GM19463 (cell line): ENCODE measurements around the gene SIGLEC11.
"Not testable (repeated sequence)": the region's sequence is repeated elsewhere in the genome, so short reads cannot be mapped to it uniquely, and the experiment has no call there.

Source experiments
- ATAC-seq: cut with Tn5 transposase; IDR thresholded peaks from one replicate; pipeline ENCODE4 v1.9.1; 2021; ENCODE audit warnings: mild to moderate bottlenecking, moderate library complexity; ENCODE audit not compliant: unreplicated experiment

Gene SIGLEC11

DNA sequence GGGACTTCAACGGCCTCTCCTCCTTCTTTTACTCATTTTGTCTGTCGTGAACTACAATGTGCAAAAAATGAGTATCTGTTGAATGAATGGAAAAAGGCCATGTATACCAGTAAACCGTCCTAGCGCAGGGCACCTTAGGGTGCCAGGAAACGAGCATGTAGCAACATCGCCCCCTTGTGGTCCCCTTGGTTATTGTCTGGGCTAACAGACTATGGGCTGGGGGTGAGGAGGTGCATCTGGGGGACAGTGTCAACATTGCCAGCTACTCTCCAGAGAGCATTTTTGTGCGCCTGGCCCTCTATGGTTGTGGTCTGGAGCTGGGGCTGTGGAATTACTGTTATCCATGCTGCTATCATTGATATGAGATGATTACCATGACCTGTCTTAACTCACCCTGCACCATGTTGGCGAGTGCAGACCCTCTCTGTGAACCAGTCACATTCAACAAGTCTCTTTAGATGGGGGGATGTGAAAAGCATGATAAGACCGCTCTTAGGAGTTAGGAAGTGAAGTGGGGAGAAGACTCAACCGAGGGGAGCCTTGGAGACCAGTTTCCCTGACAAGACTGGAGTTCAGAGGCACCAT is 22.8 kb upstream of the SIGLEC11 start:
- no peak for ATAC-seq

DNA sequence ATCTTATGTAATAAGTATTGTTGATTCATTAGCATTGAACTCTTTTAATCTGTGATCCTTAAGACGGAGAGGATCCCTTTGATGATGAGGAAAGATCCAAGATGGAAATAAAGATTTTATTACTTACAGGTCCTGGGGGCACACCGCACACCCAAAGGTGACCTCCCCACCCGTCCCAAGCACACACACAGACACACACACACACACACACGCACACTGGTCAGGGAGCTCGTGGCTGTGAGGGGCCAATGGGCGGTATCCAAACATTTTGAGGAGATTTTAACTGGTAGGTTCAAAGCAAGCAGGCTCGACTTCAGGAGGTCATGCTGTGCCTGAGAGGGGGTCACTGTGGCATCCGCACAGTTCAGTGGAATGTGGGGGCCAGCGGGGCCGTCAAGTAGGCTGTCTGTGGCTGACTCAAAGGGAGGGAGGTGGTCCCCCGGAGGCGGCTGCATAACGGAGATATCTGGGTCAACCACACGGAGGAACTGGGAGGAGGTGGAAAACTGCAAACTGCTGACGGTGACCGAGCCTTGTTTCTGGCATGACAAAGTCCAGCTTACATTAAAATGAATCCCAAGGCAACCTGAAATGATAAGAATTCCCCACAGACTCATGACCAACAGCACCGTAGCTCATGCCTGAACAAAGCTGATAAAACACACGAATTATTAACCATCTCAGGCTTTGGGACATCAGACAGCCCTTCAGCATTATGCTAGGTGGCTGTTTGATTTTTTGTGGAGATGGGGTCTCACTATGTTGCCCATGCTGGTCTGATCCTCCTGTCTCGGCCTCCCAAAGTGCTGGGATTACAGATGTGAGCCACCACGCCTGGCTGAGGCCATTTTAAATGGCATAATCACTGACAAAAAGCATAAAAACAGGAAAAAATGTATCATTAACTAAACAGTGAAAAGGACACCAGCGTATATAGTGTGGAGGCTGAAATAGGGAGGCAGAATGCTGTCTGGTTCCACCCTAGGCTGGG is 20.9 kb upstream of the SIGLEC11 start:
- ATAC-seq: no peak

DNA sequence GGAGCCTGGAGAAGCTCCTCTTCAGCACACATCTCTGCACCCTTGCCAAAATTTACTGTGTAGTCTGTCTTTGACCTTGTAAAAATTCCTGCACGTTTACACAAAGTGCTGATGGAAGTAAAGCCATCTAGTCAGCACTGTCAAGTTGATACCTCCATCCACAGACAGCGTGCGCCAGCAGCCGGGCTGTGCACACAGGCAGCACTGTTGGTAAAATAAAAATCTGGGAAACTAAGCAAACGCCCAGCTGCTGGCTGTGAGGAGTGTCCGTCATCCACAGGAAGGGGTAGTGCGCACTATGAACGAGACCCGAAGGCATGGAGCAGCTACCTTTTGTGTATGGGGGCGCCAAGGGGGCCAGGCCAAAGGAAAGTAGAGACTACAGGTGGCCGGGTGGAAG is 17.4 kb upstream of the SIGLEC11 start:
- no peak for ATAC-seq

DNA sequence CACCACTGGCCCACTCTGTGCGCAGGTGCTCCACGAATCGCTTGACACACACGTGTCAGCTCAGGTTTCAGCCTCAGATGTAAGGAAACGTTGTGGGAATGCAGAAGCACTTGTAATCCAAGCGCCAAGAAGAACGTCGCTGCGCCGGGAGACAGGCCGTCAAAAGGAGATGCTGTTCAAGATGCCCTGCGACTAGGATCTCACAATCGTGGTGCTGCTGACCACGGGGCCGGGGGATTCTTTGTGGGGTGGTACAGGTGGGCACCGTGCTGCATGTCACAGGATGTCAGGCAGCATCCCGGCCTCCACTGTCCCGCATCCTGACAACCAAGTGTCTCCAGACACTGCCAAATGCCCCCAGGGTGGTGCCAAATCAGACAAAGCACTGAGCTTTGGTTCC is 16.9 kb upstream of the SIGLEC11 start:
- ATAC-seq: no peak

- no peak for ATAC-seq
These were observed 16.1 kb upstream of the SIGLEC11 start for GRCh38 chr19:49977076-49977475.

DNA sequence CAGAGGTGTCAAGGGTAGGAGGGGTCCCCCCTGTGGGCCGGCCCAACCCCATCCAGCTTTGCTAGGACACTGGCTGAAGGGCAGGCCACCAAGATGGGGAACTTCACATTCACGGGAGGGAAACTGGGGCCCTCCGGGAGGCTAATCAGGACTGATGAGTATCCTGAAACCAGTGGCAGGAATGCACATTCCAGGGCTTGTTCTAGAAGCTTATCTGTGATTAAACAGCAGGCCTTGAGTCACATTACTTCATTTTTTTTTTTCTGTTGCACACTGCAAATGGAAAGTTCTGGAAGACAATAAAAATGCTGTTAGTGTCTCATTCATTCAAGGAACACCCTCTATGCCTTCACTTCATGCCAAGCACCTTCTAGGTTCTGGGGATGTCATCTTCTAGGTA is 15.5 kb upstream of the SIGLEC11 start:
- ATAC-seq: no peak

GRCh38 chr19:49975051-49975450 is 14.1 kb upstream of the SIGLEC11 start:
- no peak for ATAC-seq

DNA sequence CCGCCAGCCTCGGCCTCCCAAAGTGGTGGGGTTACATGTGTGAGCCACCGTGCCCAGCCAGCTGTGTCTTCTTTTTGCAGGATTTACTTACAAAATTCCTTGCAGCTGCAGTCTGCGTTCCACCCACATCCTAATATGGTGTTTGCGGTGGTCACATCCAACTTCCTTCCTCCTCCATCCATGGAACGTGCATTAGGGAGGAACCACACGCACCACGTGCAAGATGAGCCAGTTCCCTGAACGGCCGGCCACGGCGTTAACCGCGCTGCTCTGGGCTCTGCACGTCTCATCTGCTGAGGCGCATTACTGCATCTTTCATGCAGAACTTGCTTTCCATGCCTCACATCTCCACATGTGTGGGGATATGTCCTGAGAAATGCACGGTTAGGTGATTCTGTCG is 13.0 kb upstream of the SIGLEC11 start:
- ATAC-seq: no peak

DNA sequence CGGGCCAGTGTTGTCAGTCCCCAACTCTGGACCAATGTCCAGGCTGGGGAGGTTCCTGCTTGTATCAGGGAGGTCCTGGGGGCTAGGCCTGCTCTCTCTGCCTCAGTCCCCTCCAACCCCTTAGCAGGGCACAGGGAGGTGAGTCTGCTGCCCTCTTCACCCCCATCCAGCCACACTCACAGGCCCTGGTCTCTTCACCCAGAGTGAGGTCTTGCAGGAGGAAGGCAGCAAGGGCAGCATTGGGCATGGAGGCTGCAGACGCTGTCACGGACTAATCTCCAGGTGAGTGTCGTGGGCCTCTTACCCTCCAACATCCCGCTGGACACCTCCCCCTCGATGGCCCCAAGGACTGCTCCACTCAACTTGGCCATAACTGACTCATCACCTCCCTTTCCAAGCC is 11.9 kb upstream of the SIGLEC11 start:
- ATAC-seq: no peak

DNA sequence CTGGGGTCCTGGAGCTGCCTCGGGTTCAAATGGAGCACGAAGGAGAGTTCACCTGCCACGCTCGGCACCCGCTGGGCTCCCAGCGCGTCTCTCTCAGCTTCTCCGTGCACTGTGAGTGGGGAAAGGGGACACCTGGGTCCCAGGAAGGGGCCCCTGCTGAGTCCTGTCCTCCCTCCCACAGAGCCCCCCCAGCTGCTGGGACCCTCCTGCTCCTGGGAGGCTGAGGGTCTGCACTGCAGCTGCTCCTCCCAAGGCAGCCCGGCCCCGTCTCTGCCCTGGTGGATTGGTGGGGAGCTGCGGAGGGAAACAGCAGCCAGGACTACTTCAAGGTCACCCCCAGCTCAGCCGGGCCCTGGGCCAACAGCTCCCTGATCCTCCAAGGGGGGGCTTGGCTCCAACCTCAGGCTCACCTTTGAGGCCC is 11.0 kb upstream of the SIGLEC11 start:
- no peak for ATAC-seq

DNA sequence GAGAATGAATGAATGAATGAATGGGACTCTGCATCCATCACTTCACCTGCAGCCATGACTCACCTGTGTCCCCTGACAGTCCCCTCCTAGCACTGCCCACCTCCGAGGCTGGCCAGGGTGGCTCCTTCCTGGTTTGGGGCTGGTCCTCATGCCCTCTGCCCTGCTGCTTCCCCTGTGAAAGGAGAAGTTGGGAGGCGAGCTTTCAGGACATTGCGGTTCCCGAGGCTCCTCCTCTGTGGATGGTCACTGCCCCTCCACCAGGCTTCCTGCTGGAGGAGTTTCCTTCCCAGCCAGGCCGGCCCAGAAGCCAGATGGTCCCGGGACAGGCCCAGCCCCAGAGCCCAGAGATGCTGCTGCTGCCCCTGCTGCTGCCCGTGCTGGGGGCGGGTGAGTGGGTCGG is 8.4 kb upstream of the SIGLEC11 start:
- ATAC-seq: not testable (repeated sequence)

GRCh38 chr19:49968279-49968922 is 7.4 kb upstream of the SIGLEC11 start:
- no peak for ATAC-seq

- ATAC-seq: not testable (repeated sequence)
These were observed 1.1 kb downstream of the SIGLEC11 start for GRCh38 chr19:49959892-49960291.

- not testable (repeated sequence) for ATAC-seq
These were observed 2.4 kb downstream of the SIGLEC11 start for GRCh38 chr19:49958596-49958995.

GRCh38 chr19:49958144-49958543 is 2.8 kb downstream of the SIGLEC11 start:
- not testable (repeated sequence) for ATAC-seq

- ATAC-seq: no peak
These were observed 3.6 kb downstream of the SIGLEC11 start for GRCh38 chr19:49957262-49957915.

DNA sequence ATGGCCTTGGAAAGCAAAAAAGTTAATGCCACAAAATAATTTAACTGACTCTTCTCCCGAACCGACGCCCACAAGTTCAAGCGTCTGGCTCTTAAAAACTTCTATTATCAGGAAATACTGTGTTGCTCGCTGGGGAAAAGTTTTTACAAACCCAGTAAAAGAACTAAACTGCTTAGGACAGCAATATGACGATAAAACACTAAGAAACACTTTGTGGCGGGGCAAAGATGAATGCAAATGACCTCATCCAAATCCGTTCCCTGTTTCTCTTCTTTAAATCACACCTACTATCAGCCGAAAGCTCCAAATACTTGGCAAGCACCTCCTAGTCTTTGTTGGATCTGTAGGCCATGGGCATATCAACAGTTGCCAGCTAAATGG is 4.9 kb downstream of the SIGLEC11 start:
- no peak for ATAC-seq

DNA sequence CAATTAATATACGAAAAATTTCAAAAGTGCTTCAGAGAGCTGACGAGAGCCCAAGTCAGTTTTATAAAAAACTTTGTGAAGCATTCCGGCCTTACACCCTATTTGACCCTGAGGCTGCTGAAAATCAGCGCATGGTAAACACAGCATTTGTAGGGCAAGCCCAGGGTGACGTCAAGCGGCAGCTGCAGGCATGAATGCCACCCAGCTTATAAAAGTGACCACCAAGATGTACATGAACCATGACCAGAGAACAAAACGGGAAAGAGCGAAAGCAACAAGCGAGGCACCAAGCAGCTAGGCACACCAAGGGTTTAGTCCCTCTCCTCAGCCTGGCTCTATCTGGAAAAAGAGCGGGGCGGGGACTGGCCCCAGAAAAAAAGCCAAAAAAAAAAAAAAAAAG is 6.0 kb downstream of the SIGLEC11 start:
- no peak for ATAC-seq

DNA sequence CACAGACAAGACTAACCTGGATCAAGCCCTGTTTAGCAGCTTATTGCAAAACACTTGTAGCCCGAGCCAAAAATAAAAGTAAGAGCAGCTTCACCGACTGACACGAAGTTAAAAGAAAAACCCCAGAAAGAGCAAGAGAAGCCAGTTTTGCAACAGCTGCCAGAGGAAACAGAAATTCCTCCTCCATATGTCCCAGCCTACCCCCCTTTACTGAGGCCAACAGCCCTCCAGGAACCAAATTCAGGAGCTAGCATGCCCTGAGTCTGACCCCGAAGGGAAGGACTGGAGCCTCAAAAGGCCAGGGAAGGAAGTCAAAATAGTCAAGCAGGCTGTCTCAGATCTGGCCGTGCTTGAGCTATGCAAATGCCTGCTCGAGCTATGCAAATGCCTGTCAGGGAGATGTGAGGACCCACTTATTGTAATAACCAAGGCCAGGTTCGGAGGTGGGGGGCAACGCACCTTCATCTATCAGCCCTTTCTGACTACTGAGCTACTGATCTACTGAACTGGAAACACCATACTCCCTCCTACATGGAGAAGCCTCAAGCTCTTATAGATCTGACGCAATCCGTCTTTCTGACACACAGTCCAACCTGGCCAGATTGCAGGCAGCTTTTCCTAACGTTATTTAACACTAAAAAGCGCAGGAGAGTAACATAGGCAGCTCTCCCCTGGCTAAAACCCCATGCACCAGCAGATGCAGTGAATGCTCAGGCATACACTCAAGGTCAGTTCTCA is 6.7 kb downstream of the SIGLEC11 start:
- ATAC-seq: no peak

- no peak for ATAC-seq
These were observed 7.6 kb downstream of the SIGLEC11 start for GRCh38 chr19:49953416-49953815.

DNA sequence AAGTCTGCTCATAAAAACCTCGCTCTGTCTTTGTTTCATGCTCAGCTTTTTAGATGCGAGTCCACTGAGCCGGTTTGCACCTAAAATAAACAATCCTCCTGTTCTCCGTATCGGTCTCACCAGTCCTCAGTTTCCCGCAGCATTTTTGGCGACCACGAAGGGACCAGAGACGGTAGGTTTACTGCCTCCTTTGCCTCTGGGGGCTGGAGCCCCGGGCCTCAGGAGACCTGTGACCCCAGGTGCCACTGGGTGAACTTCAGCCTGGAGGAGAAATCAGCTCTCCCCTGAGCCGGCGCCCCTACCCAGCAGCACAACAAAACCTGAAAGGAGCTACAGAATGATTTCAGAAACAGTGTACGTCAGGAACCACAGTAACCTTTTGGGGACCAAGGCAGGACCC is 8.1 kb downstream of the SIGLEC11 start:
- ATAC-seq: no peak
